ENCODE data around the gene FBXO34. TPM values are rescaled to one million over a fixed set of nuclear protein-coding genes. Genes with fewer than 3 reads are reported as not detected.

Gene FBXO34
- total RNA-seq, 1 donor from 2014 or later, result 29.5 TPM

DNA sequence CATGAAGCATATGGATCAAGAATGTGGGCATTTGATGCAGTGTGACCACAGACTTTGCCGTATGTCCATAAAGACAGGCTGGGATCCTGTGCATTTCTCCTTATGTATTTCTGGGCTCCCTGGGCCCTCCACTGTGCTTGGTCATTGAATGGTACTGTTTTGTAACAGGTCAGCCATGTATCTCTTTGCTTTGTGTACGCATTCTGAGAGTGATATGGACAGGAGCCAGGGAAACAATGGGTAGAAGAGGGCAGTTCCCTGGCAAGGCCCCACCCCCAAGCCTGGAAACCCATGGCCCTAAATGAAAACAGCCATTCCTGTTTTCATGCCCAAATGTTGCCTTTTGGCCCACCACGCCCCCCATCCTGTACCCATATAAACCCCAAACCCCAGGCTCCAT, 15.2 kb upstream of the FBXO34 start:
- no peak for DNase-seq (ENCODE audit: low read depth)
- Histone ChIP-seq H3K4me3 (ENCODE audit: low read depth, low read length) (no peak overlapping the region), H3K36me3 (ENCODE audit: control insufficient read depth, insufficient read depth, low read length) (no peaks in the 10 kb centered on the region), H3K27me3 (ENCODE audit: control insufficient read depth, insufficient read depth, low read length) (no peaks in the 10 kb centered on the region)
- FAIRE-seq, result no peak
- TF ChIP-seq, protein P1, sequence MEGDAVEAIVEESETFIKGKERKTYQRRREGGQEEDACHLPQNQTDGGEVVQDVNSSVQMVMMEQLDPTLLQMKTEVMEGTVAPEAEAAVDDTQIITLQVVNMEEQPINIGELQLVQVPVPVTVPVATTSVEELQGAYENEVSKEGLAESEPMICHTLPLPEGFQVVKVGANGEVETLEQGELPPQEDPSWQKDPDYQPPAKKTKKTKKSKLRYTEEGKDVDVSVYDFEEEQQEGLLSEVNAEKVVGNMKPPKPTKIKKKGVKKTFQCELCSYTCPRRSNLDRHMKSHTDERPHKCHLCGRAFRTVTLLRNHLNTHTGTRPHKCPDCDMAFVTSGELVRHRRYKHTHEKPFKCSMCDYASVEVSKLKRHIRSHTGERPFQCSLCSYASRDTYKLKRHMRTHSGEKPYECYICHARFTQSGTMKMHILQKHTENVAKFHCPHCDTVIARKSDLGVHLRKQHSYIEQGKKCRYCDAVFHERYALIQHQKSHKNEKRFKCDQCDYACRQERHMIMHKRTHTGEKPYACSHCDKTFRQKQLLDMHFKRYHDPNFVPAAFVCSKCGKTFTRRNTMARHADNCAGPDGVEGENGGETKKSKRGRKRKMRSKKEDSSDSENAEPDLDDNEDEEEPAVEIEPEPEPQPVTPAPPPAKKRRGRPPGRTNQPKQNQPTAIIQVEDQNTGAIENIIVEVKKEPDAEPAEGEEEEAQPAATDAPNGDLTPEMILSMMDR (IDR thresholded peaks at IDR 0.05; ENCODE audit: insufficient read depth, low read length, severe bottlenecking), result no peak

DNA sequence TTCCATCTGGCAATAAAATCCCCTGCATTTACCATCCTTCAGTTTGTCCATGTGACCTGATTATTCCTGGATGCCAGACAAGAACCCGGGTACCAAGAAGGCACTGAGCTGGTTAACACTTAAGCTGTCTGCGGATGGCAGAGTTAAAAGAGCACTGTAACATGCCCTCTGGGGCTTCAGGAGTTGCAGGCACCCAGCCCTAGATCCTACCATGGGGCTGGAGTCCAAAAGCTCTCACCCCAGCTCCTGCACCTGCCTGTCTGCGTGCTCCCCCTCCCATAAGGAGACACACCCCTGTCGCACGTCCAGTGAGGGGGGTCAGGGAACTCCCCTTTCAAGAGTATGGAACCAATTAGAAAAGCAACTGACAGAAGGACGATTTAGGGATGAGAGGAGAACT, 14.6 kb upstream of the FBXO34 start:
- FAIRE-seq (no peak), DNase-seq (ENCODE audit: low read depth) (no peak)
- TF ChIP-seq, protein P1 (IDR thresholded peaks at IDR 0.05; ENCODE audit: insufficient read depth, low read length, severe bottlenecking), result no peak
- no peaks in the 10 kb centered on the region for H3K27me3 ChIP-seq (ENCODE audit: control insufficient read depth, insufficient read depth, low read length)
- H3K4me3 ChIP-seq (ENCODE audit: low read depth, low read length), result no peak overlapping the region
- no peaks in the 10 kb centered on the region for H3K36me3 ChIP-seq (ENCODE audit: control insufficient read depth, insufficient read depth, low read length)

DNA sequence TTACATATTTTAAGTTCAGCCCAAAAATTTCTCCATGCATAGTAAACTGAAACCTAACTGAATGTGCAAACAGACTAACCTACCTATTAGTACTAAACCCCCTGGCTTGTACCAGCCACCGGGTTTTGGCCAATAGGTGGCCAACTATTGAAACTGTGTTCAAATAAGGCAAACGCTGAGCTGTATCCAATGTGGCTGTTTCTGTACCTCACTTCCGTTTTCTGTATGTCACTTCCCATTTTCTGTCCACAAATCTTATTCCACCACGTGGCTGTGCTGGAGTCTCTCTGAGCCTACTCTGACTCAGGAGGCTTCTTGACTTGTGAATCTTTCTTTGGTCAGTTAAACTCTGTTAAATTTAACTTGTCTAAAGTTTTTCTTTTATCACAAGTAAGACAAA, 6.0 kb upstream of the FBXO34 start:
- DNase-seq (ENCODE audit: low read depth), result no peak
- no peaks in the 10 kb centered on the region for H3K36me3 ChIP-seq (ENCODE audit: control insufficient read depth, insufficient read depth, low read length)
- H3K4me3 ChIP-seq (ENCODE audit: low read depth, low read length), result no peak overlapping the region
- no peak for FAIRE-seq
- TF ChIP-seq, protein P1 (IDR thresholded peaks at IDR 0.05; ENCODE audit: insufficient read depth, low read length, severe bottlenecking), result no peak
- no peaks in the 10 kb centered on the region for H3K27me3 ChIP-seq (ENCODE audit: control insufficient read depth, insufficient read depth, low read length)

DNA sequence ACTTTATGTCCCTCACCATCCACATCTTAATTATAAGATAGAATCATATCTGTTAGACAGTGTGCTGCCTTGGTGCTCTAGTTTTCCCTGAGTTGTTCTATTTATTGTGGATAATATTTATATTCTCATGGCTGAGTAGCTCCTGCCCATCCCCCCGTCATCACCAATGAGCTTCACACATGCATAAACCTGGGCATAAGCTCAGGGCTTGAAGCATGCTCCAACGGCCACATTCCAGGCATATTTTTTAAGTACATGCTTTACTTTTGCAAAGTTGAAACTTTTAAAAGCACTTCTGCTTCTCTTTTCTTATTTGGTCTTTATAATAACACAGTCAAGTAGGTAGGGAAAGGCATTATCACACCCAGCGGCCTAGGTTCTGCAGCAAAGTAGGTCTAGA, 3.4 kb upstream of the FBXO34 start:
- H3K36me3 ChIP-seq (ENCODE audit: control insufficient read depth, insufficient read depth, low read length), result no peaks in the 10 kb centered on the region
- TF ChIP-seq, protein P1 (IDR thresholded peaks at IDR 0.05; ENCODE audit: insufficient read depth, low read length, severe bottlenecking), result no peak
- no peak for DNase-seq (ENCODE audit: low read depth)
- H3K27me3 ChIP-seq (ENCODE audit: control insufficient read depth, insufficient read depth, low read length), result no peaks in the 10 kb centered on the region
- FAIRE-seq, result no peak
- no peak overlapping the region for H3K4me3 ChIP-seq (ENCODE audit: low read depth, low read length)

DNA sequence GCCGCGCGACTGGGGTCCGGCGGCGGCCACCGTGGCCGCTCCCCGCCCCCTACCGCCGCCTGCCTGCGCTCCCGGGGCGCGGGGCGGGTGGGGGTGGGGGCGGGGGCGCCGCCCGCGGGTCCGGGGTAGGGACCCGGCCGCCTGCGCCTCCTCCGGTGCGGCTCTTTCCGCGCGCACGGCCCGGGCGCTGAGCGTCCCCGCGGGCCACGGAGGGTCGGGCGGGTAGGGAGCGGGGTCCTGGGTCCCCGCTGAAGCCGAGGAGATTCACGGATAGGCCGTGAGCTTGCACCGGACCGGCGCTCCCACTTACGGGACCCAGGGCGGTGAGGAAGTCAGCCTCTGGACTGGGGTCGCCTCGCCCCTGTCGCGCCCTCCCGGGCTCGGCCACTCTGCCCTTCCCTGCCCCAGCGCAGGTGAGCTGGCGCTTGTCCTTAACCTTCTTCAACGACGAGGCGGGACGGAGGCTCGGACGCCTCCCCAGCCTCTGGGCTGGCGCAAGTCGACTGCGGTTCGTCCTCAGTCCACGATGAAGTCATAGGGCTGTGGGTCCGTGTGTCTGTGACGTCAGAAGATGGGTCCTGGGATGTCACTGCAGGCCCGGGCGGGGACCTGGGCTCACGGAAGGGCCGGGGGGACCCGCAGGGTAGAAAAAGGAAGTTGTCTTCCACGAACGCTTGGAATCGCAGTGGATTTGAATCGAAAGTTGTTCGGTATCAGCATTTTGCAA, 514 bp downstream of the FBXO34 start:
- TF ChIP-seq, protein P1 (IDR thresholded peaks at IDR 0.05; ENCODE audit: insufficient read depth, low read length, severe bottlenecking), result no peak
- no peak for FAIRE-seq
- Histone ChIP-seq H3K4me3 (ENCODE audit: low read depth, low read length) (peak overlapping the region; percentile 100), H3K27me3 (ENCODE audit: control insufficient read depth, insufficient read depth, low read length) (no peaks in the 10 kb centered on the region), H3K36me3 (ENCODE audit: control insufficient read depth, insufficient read depth, low read length) (no peaks in the 10 kb centered on the region)
- DNase-seq (ENCODE audit: low read depth), result peak; percentile 60

DNA sequence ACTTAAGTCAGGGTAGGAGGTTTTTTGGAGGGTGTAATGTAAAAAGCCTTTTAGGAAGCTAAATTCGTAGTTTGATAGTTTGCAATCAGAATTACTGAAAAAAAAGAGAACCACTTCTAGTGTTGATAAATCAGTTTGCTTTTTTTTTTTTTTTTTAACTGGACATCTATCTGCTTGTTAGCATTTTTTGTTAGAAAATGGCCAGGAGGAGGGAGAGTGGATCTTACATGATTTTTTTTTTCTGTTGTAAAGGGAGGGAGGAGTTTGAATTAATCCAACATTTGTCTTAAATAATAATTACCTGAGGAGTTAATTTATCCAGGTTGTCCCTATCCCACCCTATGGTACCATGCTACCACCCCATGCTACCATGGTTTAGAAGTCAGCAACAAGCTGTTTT, 1.2 kb downstream of the FBXO34 start:
- TF ChIP-seq, protein P1 (IDR thresholded peaks at IDR 0.05; ENCODE audit: insufficient read depth, low read length, severe bottlenecking), result no peak
- Histone ChIP-seq H3K36me3 (ENCODE audit: control insufficient read depth, insufficient read depth, low read length) (no peaks in the 10 kb centered on the region), H3K4me3 (ENCODE audit: low read depth, low read length) (peak overlapping the region; percentile 100), H3K27me3 (ENCODE audit: control insufficient read depth, insufficient read depth, low read length) (no peaks in the 10 kb centered on the region)
- FAIRE-seq, result no peak
- peak; percentile 10 for DNase-seq (ENCODE audit: low read depth)
